HS-5 (cell line): ENCODE data around the gene FHIT.

Experiments
- DNase-seq: peaks from one replicate; pipeline ENCODE4 v3.0.0-alpha.2; 2012; ENCODE audit warnings: low read depth

FHIT gene

GRCh38 chr3:59877263-59878037 is 1373.8 kb downstream of the FHIT start:
- peak; percentile 5 for DNase-seq

GRCh38 chr3:59876533-59877062 is 1374.7 kb downstream of the FHIT start:
- DNase-seq, result no peak

GRCh38 chr3:59873576-59874230 is 1377.5 kb downstream of the FHIT start:
- DNase-seq, result no peak

- no peak for DNase-seq
Observed at GRCh38 chr3:59872128-59872527, 1379.1 kb downstream of the FHIT start.

- DNase-seq, result no peak
Observed at GRCh38 chr3:59867185-59868002, 1383.9 kb downstream of the FHIT start.

GRCh38 chr3:59866076-59866475 is 1385.2 kb downstream of the FHIT start:
- no peak for DNase-seq

- no peak for DNase-seq
Observed at GRCh38 chr3:59865351-59865750, 1385.9 kb downstream of the FHIT start.

GRCh38 chr3:59862686-59863085 is 1388.6 kb downstream of the FHIT start:
- peak; percentile 37 for DNase-seq

- peak; percentile 60 for DNase-seq
Observed at GRCh38 chr3:59857589-59858346, 1393.5 kb downstream of the FHIT start.

- DNase-seq, result no peak
Observed at GRCh38 chr3:59856934-59857460, 1394.3 kb downstream of the FHIT start.

GRCh38 chr3:59854061-59854709 is 1397.1 kb downstream of the FHIT start:
- no peak for DNase-seq

GRCh38 chr3:59850417-59850816 is 1400.8 kb downstream of the FHIT start:
- DNase-seq, result no peak

GRCh38 chr3:59845386-59845785 is 1405.9 kb downstream of the FHIT start:
- DNase-seq, result no peak

- no peak for DNase-seq
Observed at GRCh38 chr3:59843821-59844220, 1407.4 kb downstream of the FHIT start.

GRCh38 chr3:59839810-59840515 is 1411.3 kb downstream of the FHIT start:
- DNase-seq, result no peak

- DNase-seq, result no peak
Observed at GRCh38 chr3:59839283-59839682, 1412.0 kb downstream of the FHIT start.

GRCh38 chr3:59836531-59836930 is 1414.7 kb downstream of the FHIT start:
- no peak for DNase-seq

GRCh38 chr3:59832702-59833101 is 1418.5 kb downstream of the FHIT start:
- DNase-seq, result no peak

- DNase-seq, result no peak
Observed at GRCh38 chr3:59832241-59832640, 1419.0 kb downstream of the FHIT start.

GRCh38 chr3:59831394-59831793 is 1419.9 kb downstream of the FHIT start:
- no peak for DNase-seq
